ENCODE results near the gene SIL1.

Gene SIL1

GRCh38 chr5:138936968-138937345 lies 261.2 kb downstream of the SIL1 start:
- no peaks in the 10 kb centered on the region for H3K9me3 ChIP-seq (ENCODE audit: control insufficient read depth, insufficient read depth, low read length)
- H3K4me3 ChIP-seq (ENCODE audit: low read length), result no peak overlapping the region
- DNase-seq (ENCODE audit: low read depth, low spot score), result no peak
- no CpG with 5 or more reads among the region's 2 CpGs for WGBS (ENCODE audit: insufficient coverage, insufficient read length)
- H3K36me3 ChIP-seq (ENCODE audit: control insufficient read depth, insufficient read depth, low read length), result peaks cover 8% of the 10 kb centered on the region; the same call in 1 of the 2 replicates
- H3K27me3 ChIP-seq (ENCODE audit: control insufficient read depth, insufficient read depth, low read length), result no peaks in the 10 kb centered on the region
- H3K27ac ChIP-seq (ENCODE audit: low read length), result no peak overlapping the region
- H3K4me1 ChIP-seq (ENCODE audit: control insufficient read depth, insufficient read depth, low read length), result peaks cover 4% of the 10 kb centered on the region; the same call in 1 of the 2 replicates

- Histone ChIP-seq H3K4me1 (ENCODE audit: control insufficient read depth, insufficient read depth, low read length) (peaks cover 4% of the 10 kb centered on the region; the same call in 1 of the 2 replicates), H3K4me3 (ENCODE audit: low read length) (no peak overlapping the region), H3K27ac (ENCODE audit: low read length) (no peak overlapping the region), H3K9me3 (ENCODE audit: control insufficient read depth, insufficient read depth, low read length) (no peaks in the 10 kb centered on the region), H3K27me3 (ENCODE audit: control insufficient read depth, insufficient read depth, low read length) (no peaks in the 10 kb centered on the region), H3K36me3 (ENCODE audit: control insufficient read depth, insufficient read depth, low read length) (peaks cover 11% of the 10 kb centered on the region; the same call in 1 of the 2 replicates)
- WGBS (ENCODE audit: insufficient coverage, insufficient read length), result no CpG with 5 or more reads among the region's 22 CpGs
- no peak for DNase-seq (ENCODE audit: low read depth, low spot score)
Measured at GRCh38 chr5:138936225-138936967, 261.8 kb downstream of the SIL1 start.

GRCh38 chr5:138935466-138935865 lies 262.7 kb downstream of the SIL1 start:
- DNase-seq (ENCODE audit: low read depth, low spot score), result no peak
- Histone ChIP-seq H3K36me3 (ENCODE audit: control insufficient read depth, insufficient read depth, low read length) (peaks cover 19% of the 10 kb centered on the region; the same call in 1 of the 2 replicates), H3K27me3 (ENCODE audit: control insufficient read depth, insufficient read depth, low read length) (no peaks in the 10 kb centered on the region), H3K27ac (ENCODE audit: low read length) (no peak overlapping the region), H3K4me1 (ENCODE audit: control insufficient read depth, insufficient read depth, low read length) (peaks cover 4% of the 10 kb centered on the region; the same call in 1 of the 2 replicates), H3K4me3 (ENCODE audit: low read length) (no peak overlapping the region), H3K9me3 (ENCODE audit: control insufficient read depth, insufficient read depth, low read length) (no peaks in the 10 kb centered on the region)
- WGBS (ENCODE audit: insufficient coverage, insufficient read length), result no CpG with 5 or more reads among the region's 10 CpGs

GRCh38 chr5:138934971-138935370 lies 263.2 kb downstream of the SIL1 start:
- no peak for DNase-seq (ENCODE audit: low read depth, low spot score)
- H3K27me3 ChIP-seq (ENCODE audit: control insufficient read depth, insufficient read depth, low read length), result no peaks in the 10 kb centered on the region
- H3K9me3 ChIP-seq (ENCODE audit: control insufficient read depth, insufficient read depth, low read length), result no peaks in the 10 kb centered on the region
- no peak overlapping the region for H3K27ac ChIP-seq (ENCODE audit: low read length)
- H3K4me3 ChIP-seq (ENCODE audit: low read length), result no peak overlapping the region
- peaks cover 4% of the 10 kb centered on the region; the same call in 1 of the 2 replicates for H3K4me1 ChIP-seq (ENCODE audit: control insufficient read depth, insufficient read depth, low read length)
- peaks cover 21% of the 10 kb centered on the region; the same call in 1 of the 2 replicates for H3K36me3 ChIP-seq (ENCODE audit: control insufficient read depth, insufficient read depth, low read length)
- no CpG with 5 or more reads among the region's 12 CpGs for WGBS (ENCODE audit: insufficient coverage, insufficient read length)

GRCh38 chr5:138933522-138934290 lies 264.5 kb downstream of the SIL1 start:
- DNase-seq (ENCODE audit: low read depth, low spot score), result no peak
- Histone ChIP-seq H3K9me3 (ENCODE audit: control insufficient read depth, insufficient read depth, low read length) (no peaks in the 10 kb centered on the region), H3K27ac (ENCODE audit: low read length) (no peak overlapping the region), H3K4me1 (ENCODE audit: control insufficient read depth, insufficient read depth, low read length) (peaks cover 4% of the 10 kb centered on the region; the same call in 1 of the 2 replicates), H3K4me3 (ENCODE audit: low read length) (no peak overlapping the region), H3K27me3 (ENCODE audit: control insufficient read depth, insufficient read depth, low read length) (no peaks in the 10 kb centered on the region), H3K36me3 (ENCODE audit: control insufficient read depth, insufficient read depth, low read length) (peaks cover 23% of the 10 kb centered on the region; the same call in 1 of the 2 replicates)
- WGBS (ENCODE audit: insufficient coverage, insufficient read length), result no CpG with 5 or more reads among the region's 18 CpGs

- Histone ChIP-seq H3K4me3 (ENCODE audit: low read length) (no peak overlapping the region), H3K27ac (ENCODE audit: low read length) (no peak overlapping the region), H3K4me1 (ENCODE audit: control insufficient read depth, insufficient read depth, low read length) (no peaks in the 10 kb centered on the region; the same call in 1 of the 2 replicates), H3K27me3 (ENCODE audit: control insufficient read depth, insufficient read depth, low read length) (no peaks in the 10 kb centered on the region), H3K36me3 (ENCODE audit: control insufficient read depth, insufficient read depth, low read length) (peaks cover 26% of the 10 kb centered on the region; the same call in 1 of the 2 replicates), H3K9me3 (ENCODE audit: control insufficient read depth, insufficient read depth, low read length) (no peaks in the 10 kb centered on the region)
- WGBS (ENCODE audit: insufficient coverage, insufficient read length), result no CpG with 5 or more reads among the region's 20 CpGs
- no peak for DNase-seq (ENCODE audit: low read depth, low spot score)
Measured at GRCh38 chr5:138932171-138932810, 265.9 kb downstream of the SIL1 start.

GRCh38 chr5:138930371-138931097 lies 267.6 kb downstream of the SIL1 start:
- Histone ChIP-seq H3K4me3 (ENCODE audit: low read length) (no peak overlapping the region), H3K4me1 (ENCODE audit: control insufficient read depth, insufficient read depth, low read length) (no peaks in the 10 kb centered on the region; the same call in 1 of the 2 replicates), H3K27ac (ENCODE audit: low read length) (no peak overlapping the region), H3K9me3 (ENCODE audit: control insufficient read depth, insufficient read depth, low read length) (no peaks in the 10 kb centered on the region), H3K27me3 (ENCODE audit: control insufficient read depth, insufficient read depth, low read length) (no peaks in the 10 kb centered on the region), H3K36me3 (ENCODE audit: control insufficient read depth, insufficient read depth, low read length) (peaks cover 40% of the 10 kb centered on the region)
- no CpG with 5 or more reads among the region's 10 CpGs for WGBS (ENCODE audit: insufficient coverage, insufficient read length)
- no peak for DNase-seq (ENCODE audit: low read depth, low spot score)

GRCh38 chr5:138929571-138929955 lies 268.6 kb downstream of the SIL1 start:
- Histone ChIP-seq H3K36me3 (ENCODE audit: control insufficient read depth, insufficient read depth, low read length) (peaks cover 45% of the 10 kb centered on the region), H3K4me3 (ENCODE audit: low read length) (no peak overlapping the region)
- no CpG with 5 or more reads among the region's 4 CpGs for WGBS (ENCODE audit: insufficient coverage, insufficient read length)

GRCh38 chr5:138927979-138928378 lies 270.2 kb downstream of the SIL1 start:
- DNase-seq (ENCODE audit: low read depth, low spot score), result no peak
- peaks cover 48% of the 10 kb centered on the region for H3K36me3 ChIP-seq (ENCODE audit: control insufficient read depth, insufficient read depth, low read length)
- H3K4me3 ChIP-seq (ENCODE audit: low read length), result no peak overlapping the region
- H3K27me3 ChIP-seq (ENCODE audit: control insufficient read depth, insufficient read depth, low read length), result no peaks in the 10 kb centered on the region
- H3K9me3 ChIP-seq (ENCODE audit: control insufficient read depth, insufficient read depth, low read length), result no peaks in the 10 kb centered on the region
- no peak overlapping the region for H3K27ac ChIP-seq (ENCODE audit: low read length)
- whole genome bisulfite sequencing (ENCODE audit: insufficient coverage, insufficient read length), result no CpG with 5 or more reads among the region's 7 CpGs
- no peaks in the 10 kb centered on the region; the same call in 1 of the 2 replicates for H3K4me1 ChIP-seq (ENCODE audit: control insufficient read depth, insufficient read depth, low read length)

More at GRCh38 chr5:138929571-138929955, 268.6 kb downstream of the SIL1 start:
- no peak overlapping the region for H3K27ac ChIP-seq (ENCODE audit: low read length)
- no peaks in the 10 kb centered on the region for H3K27me3 ChIP-seq (ENCODE audit: control insufficient read depth, insufficient read depth, low read length)
- no peaks in the 10 kb centered on the region for H3K9me3 ChIP-seq (ENCODE audit: control insufficient read depth, insufficient read depth, low read length)
- DNase-seq (ENCODE audit: low read depth, low spot score), result no peak
- no peaks in the 10 kb centered on the region; the same call in 1 of the 2 replicates for H3K4me1 ChIP-seq (ENCODE audit: control insufficient read depth, insufficient read depth, low read length)
